Muscle layer of colon (tissue), 2 donors: ENCODE data around the gene DAPK1.

Experiments used
- H3K27ac ChIP-seq: one replicate; pipeline ENCODE4 v1.7.0; 2013; ENCODE audit warnings: low read depth, mild to moderate bottlenecking, low read length, moderate library complexity
- H3K27me3 ChIP-seq, 2 donors: one replicate each; pipeline ENCODE4 v1.7.0; 2013; ENCODE audit warnings: low read length in 2 of 2, mild to moderate bottlenecking in 2 of 2; ENCODE audit not compliant: insufficient read depth in 2 of 2, control insufficient read depth in 1 of 2
- H3K36me3 ChIP-seq: one replicate; pipeline ENCODE4 v1.7.0; 2013; ENCODE audit warnings: mild to moderate bottlenecking, low read length; ENCODE audit not compliant: insufficient read depth
- H3K4me1 ChIP-seq: one replicate; pipeline ENCODE4 v1.7.0; 2013; ENCODE audit warnings: mild to moderate bottlenecking, low read length; ENCODE audit not compliant: insufficient read depth
- H3K4me3 ChIP-seq, 2 donors: one replicate each; pipeline ENCODE4 v1.7.0; 2013; ENCODE audit warnings: low read length in 2 of 2, low read depth in 1 of 2, mild to moderate bottlenecking in 1 of 2, moderate library complexity in 1 of 2
- H3K9ac ChIP-seq: one replicate; pipeline ENCODE4 v1.7.0; 2013; ENCODE audit warnings: low read length
- H3K9me3 ChIP-seq: one replicate; pipeline ENCODE4 v1.7.0; 2013; ENCODE audit warnings: mild to moderate bottlenecking, low read length
- donor health status: abdominal sarcoma.
- donor health status: Adenocarcinoma of cecum.

DAPK1 gene

DNA sequence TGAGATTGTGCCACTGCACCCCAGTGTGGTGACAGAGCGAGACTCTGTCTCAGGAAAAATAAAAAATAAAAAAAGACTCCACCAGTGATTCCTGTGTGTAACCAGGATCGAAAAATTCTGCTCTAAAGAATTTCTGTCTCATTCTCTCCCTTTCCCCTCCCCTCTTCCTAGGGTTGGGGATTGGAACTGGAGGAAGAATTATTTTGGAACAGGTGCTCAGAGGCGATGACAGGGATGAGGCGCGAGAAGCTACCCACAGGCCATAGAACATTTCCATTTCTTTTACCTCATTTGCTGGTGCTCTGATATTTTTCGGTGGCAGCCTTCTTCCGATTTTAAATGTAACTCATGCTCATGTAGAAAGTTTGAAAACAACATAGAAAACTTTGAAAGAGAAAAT, 80.1 kb downstream of the DAPK1 start:
- H3K9me3 ChIP-seq: no peaks in the 10 kb centered on the region
- no peak overlapping the region for H3K9ac ChIP-seq
- no peaks in the 10 kb centered on the region for H3K36me3 ChIP-seq
- H3K27me3 ChIP-seq: no peaks in the 10 kb centered on the region
- no peak overlapping the region for H3K27ac ChIP-seq
- H3K4me1 ChIP-seq: peaks cover 62% of the 10 kb centered on the region
- no peak overlapping the region for H3K4me3 ChIP-seq

DNA sequence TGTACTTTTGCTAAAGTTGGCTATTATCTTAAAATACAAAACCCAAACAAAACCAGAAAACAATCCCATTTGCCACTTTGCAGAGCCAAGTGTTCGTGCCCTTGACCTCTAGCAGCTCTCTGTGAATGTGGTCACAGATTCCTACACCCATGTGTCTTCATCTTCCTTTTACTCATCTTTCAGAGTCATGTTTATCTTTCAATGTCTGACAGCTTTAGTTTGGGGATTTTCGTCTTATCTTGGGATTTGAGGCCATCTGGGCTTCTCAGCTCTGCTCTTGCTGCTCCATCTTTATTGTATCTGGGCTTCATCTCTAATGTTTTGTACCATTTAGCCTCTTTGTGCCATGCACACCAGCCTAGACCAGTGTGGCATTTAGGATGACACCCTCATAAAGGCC, 81.0 kb downstream of the DAPK1 start:
- Histone ChIP-seq H3K4me1 (peaks cover 58% of the 10 kb centered on the region), H3K27me3 (no peaks in the 10 kb centered on the region), H3K4me3 (no peak overlapping the region), H3K27ac (no peak overlapping the region), H3K9ac (no peak overlapping the region), H3K36me3 (no peaks in the 10 kb centered on the region), H3K9me3 (no peaks in the 10 kb centered on the region)

GRCh38 chr9:87579781-87580541, 82.3 kb downstream of the DAPK1 start:
- Histone ChIP-seq H3K27ac (no peak overlapping the region), H3K4me1 (peaks cover 61% of the 10 kb centered on the region), H3K9ac (no peak overlapping the region), H3K4me3 (no peak overlapping the region), H3K9me3 (no peaks in the 10 kb centered on the region), H3K36me3 (no peaks in the 10 kb centered on the region), H3K27me3 (no peaks in the 10 kb centered on the region)

DNA sequence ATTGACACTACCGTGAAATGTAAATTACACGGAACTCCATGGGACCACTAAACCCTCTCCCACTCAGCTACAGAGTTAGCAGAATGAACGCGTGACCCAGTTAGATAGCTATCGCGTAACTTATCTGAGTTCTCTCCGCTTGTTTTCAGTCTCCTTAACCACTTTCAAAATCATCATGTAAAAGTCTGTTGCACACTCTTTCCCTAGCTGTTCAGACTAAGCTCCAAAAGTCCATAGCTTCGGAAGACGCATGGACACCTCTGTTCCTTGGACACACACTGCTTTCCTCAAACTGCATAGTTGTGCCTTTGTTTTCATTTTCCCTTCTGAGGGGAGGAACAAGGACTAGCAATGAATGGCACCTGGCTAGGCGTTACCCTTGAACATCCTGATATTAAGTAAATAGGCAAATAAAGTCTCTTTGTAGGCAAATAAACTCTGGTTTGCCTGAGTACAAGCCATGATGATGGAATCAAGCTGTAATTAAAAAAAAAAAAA, 83.3 kb downstream of the DAPK1 start:
- Histone ChIP-seq H3K9me3 (no peaks in the 10 kb centered on the region), H3K4me1 (peaks cover 69% of the 10 kb centered on the region), H3K9ac (no peak overlapping the region), H3K27ac (no peak overlapping the region), H3K27me3 (no peaks in the 10 kb centered on the region), H3K4me3 (no peak overlapping the region), H3K36me3 (no peaks in the 10 kb centered on the region)

DNA sequence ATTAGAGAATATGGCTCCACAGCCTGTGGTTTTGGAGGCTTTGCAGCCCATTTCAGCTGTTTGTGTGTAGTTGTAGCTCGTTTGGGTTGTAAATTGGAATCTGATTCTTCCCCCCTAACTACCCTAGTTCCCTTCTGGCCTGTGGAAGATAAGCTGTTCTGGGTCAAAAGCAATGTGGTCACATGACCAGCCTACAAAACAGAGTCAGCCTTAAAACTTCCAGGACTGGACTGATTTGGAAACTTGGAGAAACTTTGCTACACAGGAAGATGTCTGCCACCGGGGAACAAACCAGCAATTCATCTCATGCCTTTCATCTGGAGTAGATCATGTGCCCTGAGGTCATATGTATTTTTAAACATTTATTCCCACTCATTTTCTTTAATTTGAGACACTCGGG, 83.8 kb downstream of the DAPK1 start:
- Histone ChIP-seq H3K27ac (no peak overlapping the region), H3K36me3 (no peaks in the 10 kb centered on the region), H3K4me3 (no peak overlapping the region), H3K27me3 (no peaks in the 10 kb centered on the region), H3K9me3 (no peaks in the 10 kb centered on the region), H3K9ac (no peak overlapping the region), H3K4me1 (peaks cover 67% of the 10 kb centered on the region)

DNA sequence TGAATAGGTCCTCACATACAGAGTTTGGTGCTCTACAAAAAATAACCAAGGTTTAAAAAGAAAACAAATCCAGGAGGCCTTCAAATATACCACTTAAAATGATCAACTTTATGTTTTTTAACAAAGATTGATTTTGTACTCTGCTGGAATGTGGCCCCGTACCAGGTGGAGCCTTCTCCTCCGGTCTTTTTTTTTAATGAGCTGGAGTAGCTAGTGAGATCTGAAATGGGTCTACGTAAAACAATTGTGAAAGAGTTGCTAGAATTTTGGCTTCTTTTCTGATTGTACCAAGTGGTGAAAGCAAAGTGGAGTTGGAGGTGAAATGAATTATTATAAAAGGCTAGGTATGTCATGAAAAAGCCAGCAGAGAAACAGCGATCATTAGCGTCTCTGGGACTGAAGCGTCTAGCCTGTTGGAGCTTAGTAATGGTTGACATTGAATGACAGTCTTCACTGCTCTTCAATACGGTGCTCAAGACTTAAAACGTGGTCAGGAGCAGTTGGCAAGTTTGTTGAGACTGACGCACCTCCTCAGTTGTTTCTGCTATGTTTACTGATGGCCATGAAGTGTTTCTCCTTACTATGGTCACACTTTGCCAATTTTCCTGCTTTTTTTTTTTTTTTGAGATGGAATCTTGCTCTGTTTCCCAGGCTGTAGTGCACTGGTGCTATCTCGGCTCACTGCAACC, 84.4 kb downstream of the DAPK1 start:
- H3K9ac ChIP-seq: no peak overlapping the region
- no peaks in the 10 kb centered on the region for H3K27me3 ChIP-seq
- H3K36me3 ChIP-seq: no peaks in the 10 kb centered on the region
- H3K4me3 ChIP-seq: no peak overlapping the region
- peaks cover 68% of the 10 kb centered on the region for H3K4me1 ChIP-seq
- no peaks in the 10 kb centered on the region for H3K9me3 ChIP-seq
- H3K27ac ChIP-seq: no peak overlapping the region

DNA sequence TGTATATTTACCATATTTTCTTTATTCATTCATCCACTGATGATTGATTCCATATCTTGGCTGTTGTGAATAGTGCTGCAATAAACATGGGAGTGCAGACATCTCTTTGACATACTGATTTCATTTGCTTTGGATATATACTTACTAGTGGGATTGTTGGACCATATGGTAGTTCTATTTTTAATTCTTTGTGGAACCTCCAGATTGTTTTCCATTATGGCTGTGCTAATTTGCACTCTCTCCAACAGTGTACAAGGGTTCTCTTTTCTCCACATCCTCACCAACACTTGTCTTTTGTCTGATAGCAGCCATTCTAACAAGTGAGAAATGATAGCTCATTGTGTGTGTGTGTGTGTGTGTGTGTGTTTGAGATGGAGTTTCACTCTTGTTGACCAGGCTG, 86.7 kb downstream of the DAPK1 start:
- Histone ChIP-seq H3K9ac (no peak overlapping the region), H3K27me3 (no peaks in the 10 kb centered on the region), H3K27ac (no peak overlapping the region), H3K4me1 (peaks cover 49% of the 10 kb centered on the region), H3K4me3 (no peak overlapping the region), H3K36me3 (no peaks in the 10 kb centered on the region), H3K9me3 (no peaks in the 10 kb centered on the region)

GRCh38 chr9:87585123-87585855, 87.6 kb downstream of the DAPK1 start:
- H3K27ac ChIP-seq: peak overlapping the region; percentile 40
- no peaks in the 10 kb centered on the region for H3K36me3 ChIP-seq
- no peak overlapping the region for H3K4me3 ChIP-seq
- H3K9me3 ChIP-seq: no peaks in the 10 kb centered on the region
- H3K9ac ChIP-seq: no peak overlapping the region
- H3K4me1 ChIP-seq: peaks cover 39% of the 10 kb centered on the region
- no peaks in the 10 kb centered on the region for H3K27me3 ChIP-seq

GRCh38 chr9:87586731-87587355, 89.2 kb downstream of the DAPK1 start:
- no peaks in the 10 kb centered on the region for H3K36me3 ChIP-seq
- H3K9ac ChIP-seq: no peak overlapping the region
- no peaks in the 10 kb centered on the region for H3K9me3 ChIP-seq
- H3K4me3 ChIP-seq: no peak overlapping the region
- peak overlapping the region; percentile 39 for H3K27ac ChIP-seq
- no peaks in the 10 kb centered on the region for H3K27me3 ChIP-seq
- peaks cover 27% of the 10 kb centered on the region for H3K4me1 ChIP-seq

DNA sequence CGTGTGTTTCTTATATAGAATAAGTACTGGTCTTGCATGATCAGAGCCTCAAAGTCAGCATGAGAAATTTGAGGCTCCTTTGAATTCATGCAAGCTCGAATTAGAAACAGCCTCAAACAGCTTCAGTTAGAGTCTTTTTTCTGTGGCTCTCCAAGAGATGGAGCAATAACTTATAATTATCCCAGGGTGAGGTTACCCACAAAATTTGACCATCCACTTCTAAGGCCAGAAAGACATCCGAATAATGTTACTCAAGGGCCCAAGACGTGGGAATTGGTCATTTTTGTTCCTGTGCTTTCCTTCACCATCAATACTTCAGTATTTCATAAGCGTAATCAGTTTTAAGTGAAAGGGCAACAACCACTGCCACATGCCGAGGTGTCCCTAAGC, 89.7 kb downstream of the DAPK1 start:
- no peaks in the 10 kb centered on the region for H3K9me3 ChIP-seq
- no peaks in the 10 kb centered on the region for H3K27me3 ChIP-seq
- peaks cover 27% of the 10 kb centered on the region for H3K4me1 ChIP-seq
- H3K36me3 ChIP-seq: no peaks in the 10 kb centered on the region
- no peak overlapping the region for H3K4me3 ChIP-seq
- H3K9ac ChIP-seq: no peak overlapping the region
- H3K27ac ChIP-seq: peak overlapping the region; percentile 19

DNA sequence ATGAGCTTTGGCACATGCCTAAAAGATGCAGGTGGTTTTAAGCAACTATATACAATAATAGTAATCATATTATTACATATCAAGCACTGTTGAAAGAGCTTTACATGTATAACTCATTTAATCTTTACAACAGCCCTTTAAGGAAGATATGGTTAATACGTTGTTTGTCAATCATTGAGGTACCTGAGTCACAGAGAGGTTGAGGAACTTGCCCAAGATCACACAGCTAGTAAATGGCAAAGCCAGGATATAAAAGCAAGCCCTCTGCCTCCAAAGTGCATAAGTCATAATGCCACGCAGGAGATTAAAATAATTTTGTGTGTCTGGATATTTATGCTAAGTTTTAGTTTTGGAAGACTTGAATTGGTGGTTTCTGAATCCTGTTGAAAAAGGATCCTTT, 90.2 kb downstream of the DAPK1 start:
- Histone ChIP-seq H3K9me3 (no peaks in the 10 kb centered on the region), H3K27me3 (no peaks in the 10 kb centered on the region), H3K4me3 (no peak overlapping the region), H3K9ac (no peak overlapping the region), H3K4me1 (peaks cover 29% of the 10 kb centered on the region), H3K27ac (no peak overlapping the region), H3K36me3 (no peaks in the 10 kb centered on the region)
